Stimulated activated CD8-positive, alpha-beta memory T cell treated with anti-CD3 and anti-CD28 coated beads, Interleukin-7, amount 100 ng/mL, for 4 hours (primary cell): Measurements from ENCODE around the gene LRRC55.

ENCODE experiments used
- DNase-seq, 2 donors: peaks; one replicate each; pipeline ENCODE4 v3.0.0-alpha.2; 2020; ENCODE audit warnings: low read depth in 2 of 2

The LRRC55 gene, protein sequence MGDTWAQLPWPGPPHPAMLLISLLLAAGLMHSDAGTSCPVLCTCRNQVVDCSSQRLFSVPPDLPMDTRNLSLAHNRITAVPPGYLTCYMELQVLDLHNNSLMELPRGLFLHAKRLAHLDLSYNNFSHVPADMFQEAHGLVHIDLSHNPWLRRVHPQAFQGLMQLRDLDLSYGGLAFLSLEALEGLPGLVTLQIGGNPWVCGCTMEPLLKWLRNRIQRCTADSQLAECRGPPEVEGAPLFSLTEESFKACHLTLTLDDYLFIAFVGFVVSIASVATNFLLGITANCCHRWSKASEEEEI

DNA sequence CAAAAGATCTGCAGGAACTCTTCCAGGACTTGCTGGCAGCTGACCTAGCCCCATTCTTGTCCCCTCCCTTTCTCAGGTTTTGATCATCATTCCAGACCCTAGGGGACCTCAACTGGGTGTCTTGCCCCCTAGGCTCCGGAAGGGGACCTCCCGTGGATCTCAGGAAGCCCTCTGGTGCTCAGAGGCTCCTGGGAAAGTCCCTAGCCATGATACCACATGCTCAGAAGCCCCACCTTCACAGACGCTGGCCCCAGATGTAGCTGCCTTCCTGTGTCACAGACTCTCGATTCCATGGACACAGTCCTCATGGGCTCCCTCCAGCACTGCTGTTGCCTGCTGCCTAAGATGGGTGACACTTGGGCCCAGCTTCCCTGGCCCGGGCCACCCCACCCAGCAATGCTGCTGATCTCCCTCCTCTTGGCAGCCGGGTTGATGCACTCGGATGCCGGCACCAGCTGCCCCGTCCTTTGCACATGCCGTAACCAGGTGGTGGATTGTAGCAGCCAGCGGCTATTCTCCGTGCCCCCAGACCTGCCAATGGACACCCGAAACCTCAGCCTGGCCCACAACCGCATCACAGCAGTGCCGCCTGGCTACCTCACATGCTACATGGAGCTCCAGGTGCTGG, at the start of gene LRRC55:
Gene LRRC55, plus strand, starts transcription at position 276 of the 628 bp plus-strand sequence. Its CDS starts 70 bp downstream, at position 346.
- no peak for DNase-seq

DNA sequence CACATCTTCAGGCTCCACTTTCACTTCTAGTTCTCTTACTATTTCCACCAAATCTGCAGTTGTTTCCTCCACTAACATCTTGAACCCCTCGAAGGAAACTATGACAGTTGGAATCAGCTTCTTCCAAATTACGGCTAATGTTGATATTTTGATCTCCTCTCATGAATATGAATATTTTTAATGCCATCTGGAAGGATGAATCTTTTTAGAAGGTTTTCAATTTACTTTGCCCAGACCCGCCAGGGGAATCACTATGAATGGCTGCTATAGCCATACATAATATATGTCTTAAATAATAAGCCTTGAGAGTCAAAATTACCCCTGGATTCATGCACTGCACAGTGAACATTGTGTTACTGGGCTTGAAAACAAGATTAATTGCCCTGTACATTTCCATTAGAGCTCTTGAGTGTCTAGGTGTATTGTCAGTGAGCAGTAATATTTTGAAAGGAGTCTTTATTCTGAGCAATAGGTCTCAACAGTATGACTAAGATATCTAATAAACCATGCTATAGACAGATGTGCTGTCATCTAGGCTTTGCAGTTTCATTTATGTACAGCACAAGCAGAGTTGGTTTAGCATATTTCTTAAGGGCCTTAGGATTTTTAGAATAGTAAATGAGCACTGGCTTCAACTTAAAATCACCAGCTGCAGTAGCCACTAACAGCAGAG, 48.3 kb upstream of the LRRC55 start:
- no peak for DNase-seq

DNA sequence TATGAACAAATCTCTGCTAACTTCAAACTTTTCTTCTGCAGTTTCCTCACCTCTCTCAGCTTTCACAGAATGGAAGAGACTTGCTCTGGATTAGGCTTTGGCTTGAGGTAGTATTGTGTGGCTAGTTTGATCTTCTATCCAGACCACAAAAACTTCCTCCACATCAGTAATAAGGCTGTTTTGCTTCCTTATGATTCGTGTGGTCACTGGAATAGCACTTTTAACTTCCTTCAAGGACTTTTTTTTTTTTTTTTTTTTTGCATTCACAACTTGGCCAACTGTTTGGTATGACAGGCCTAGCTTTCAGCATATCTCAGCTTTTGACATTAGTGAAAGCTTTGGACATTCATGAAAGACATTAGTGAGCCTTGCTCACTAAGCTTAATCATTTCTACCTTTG, 47.5 kb upstream of the LRRC55 start:
- DNase-seq: no peak

DNA sequence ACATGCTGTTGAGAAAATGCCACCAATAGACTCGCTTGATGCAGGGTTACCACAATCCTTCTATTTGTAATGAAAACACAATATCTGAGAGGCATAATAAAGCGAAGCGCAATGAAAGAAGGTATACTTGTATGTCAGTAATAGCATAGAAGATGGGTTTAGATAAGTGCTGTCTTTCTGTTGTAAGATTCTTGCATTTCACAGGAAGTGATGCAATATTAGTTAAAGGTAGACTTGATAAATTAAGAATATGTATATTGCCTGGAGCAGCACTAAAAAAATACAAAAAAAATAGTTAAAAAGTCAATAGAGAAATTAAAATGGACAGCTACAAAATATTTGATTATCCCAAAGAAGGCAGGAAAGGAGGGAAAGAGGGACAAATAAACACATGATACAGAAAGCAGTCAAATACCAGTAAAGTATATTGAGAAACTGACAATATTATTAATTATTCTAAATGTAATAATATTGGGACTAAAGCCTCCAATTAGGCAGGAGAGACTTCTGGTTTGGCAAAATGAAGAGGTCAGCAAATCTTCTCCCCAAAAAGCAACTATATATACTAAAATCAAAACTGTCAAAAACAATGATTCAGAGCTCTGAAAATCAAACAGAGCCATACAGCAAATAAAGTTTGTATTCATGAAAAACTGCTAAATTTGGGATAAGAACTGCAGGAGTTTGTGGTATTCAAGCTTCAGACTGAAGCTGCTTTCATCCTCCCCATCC, 46.6 kb upstream of the LRRC55 start:
- DNase-seq: no peak

DNA sequence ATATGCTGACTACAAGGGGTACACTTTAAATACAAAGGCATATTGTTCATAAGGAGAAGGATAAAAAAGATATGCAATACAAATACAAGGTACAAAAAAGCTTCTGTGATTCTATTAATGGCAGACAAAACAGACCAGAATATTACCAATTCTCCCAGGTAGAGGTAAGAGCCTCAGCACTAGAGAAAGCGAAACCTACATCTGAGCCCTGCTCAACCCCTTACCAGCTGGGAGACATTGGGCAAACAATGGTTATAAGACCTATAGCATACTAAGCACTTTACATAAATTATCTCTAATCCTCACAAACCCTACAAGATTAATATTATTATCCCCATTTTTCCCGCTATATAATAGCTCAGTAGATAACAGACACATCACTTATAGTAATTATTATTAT, 41.2 kb upstream of the LRRC55 start:
- DNase-seq: no peak

DNA sequence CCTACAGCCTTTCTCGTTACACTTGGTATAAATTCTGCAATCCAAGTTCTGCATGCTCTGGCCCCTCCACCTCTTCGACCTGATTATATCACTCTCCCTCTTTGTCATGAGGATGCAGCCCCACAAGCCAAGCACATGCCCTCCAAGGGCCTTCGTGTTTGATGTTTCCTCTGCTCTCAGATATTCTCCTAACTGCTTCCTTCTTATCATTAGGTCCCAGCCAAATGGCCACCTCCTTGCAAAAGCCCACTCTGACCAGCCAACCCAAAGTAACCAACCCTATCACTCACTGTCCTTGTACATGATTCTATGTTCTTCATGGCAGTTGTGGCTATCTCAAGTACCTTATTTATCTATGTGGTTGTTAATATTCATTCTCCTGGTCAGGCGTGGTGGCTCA, 38.3 kb upstream of the LRRC55 start:
- no peak for DNase-seq

DNA sequence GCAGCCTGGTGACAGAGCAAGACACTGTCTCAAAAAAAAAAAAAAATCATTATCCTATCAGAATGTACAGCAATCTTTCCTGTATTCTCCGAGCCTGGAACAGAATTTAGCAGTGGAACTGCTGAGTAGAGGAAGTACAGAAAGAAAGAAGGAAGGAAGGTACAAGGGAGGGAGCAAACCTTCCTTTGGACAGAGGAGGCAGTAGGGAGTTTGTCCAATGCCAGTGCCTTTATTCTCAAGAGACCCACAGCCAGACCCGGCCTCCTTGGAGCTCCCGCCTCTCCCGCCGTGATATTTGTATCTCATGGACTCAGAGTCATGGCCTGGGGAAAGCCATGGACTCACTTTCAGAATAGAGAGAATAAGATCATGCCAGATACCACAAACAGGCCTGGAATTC, 37.7 kb upstream of the LRRC55 start:
- DNase-seq: no peak

DNA sequence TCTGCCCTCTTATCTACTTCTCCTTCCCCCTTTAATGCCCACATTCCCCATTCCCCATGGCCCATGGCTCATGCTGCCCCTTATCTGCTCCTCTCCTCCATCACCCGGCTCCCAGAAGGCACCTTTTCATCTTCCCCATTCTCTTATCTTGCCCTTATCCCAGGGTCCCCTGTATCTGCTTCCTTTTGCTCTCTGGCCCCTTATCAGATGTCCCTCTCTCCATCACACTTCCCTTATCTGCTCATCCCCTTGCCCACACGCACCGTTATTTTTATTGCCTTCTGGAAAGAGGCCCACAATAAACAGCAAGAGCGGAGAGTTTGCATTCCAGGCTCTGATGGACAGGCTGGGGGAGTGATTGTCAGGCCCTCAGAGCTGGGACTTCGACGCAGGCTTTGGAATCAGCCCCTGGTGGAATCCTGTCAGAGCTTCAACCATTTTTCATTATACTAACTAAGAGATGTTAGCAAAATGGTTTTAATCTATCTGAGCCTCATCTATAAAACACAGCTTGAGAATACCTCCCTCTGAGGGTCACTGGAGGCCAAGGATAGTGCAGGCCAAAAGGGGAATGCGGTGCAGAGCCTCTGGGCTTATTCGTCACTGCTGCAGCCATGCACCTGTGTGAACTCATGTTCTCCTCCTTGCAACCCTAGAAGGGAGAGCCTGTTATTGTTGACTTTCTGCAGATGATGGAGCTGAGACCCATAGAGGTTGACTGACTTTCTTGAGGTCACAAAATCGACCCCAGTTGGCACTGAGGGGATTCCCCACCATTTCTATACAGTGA, 37.0 kb upstream of the LRRC55 start:
- DNase-seq: no peak

DNA sequence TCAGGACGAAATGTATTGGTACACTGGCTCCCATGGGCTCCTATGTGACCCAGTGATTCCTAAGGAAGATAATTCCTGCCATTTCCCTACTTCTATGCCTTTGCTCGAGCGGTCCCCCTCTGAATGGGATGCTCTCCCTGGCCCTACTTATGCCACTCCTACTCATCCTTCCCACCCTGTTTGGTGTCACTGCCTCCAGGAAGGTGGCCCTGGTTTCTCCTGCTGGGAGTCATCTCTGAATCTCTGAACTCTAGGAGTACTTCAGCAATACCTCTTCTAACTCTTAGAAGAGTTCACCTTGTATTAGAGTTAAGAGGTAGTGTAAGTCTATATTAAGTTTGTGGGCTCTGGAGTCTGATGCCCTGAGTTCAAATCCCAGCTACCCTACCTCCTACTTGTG, 35.5 kb upstream of the LRRC55 start:
- DNase-seq: no peak

DNA sequence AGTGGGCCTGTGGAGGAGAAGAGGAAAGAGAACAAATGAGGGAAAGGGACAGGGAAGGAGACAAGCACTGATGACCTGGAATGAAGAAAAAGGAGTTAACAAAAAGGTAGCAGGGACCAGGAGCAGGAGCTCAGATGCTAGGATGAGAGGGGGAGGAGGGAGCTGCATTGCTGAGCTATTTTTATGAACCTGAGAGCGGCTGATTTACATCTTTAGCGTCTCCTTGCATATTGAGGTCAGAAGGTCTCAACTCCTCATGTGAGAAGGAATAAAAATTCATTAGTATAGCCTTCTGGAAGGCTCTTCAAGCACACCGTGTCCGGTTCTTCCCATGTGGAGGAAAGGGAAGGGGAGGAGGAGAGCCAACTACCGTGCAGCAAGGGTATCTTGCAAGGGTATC, 33.1 kb upstream of the LRRC55 start:
- DNase-seq: no peak

DNA sequence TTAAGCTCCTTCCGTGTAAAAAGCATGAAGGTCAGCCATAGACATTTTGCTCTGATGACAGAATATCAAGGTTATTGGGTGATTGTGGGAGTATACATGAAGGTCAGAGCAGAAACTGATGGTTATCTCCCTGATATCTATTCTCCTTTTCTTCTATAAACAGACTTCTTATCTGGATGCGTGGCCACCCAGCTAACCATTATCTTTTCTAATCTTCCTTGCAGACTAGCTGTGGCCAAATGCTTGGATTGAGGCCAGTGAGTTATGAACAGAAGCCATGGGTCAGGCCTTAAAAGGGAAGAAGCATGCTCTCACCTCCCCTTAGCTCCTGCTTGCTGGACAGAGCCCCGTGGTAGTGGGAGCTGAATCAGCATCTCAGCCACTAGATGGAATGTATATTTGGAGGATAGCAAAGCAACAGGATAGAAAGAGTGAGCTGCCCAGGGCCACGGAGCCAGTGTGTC, 31.3 kb upstream of the LRRC55 start:
- no peak for DNase-seq

DNA sequence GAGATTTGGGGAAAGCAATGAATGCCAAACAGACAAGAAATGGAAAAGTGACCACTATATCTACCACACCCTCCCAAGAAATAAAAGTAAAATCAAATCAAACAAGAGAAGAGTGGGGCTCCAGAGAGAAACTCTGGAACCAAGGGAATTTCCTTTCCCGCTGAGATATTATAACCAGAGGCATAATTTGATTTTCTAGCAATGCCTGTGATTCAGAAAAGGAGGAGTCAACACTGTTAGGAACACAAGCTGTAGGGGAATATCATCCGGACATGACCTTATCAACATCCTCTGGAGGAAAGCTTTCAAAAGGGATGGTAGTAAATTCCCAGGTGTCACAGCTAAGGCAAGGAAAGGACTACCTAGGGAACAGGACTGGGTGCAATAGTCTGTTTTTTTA, 29.6 kb upstream of the LRRC55 start:
- no peak for DNase-seq

DNA sequence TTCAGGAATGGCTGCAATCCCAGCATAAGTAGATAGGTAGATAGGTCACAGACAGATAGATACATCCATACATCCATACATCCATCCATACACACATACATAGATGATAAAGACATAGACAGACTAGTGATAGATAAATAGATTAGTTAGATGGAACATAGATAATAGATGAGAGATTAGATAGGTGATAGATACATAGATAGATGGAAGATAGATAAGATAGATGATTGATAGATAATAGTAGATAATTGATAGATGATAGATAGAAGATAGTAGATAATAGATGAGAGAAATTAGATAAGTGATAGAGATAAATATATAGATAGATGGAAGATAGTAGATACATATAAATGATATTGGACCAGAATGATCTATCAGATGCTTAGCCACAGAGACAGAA, 28.3 kb upstream of the LRRC55 start:
- no peak for DNase-seq

DNA sequence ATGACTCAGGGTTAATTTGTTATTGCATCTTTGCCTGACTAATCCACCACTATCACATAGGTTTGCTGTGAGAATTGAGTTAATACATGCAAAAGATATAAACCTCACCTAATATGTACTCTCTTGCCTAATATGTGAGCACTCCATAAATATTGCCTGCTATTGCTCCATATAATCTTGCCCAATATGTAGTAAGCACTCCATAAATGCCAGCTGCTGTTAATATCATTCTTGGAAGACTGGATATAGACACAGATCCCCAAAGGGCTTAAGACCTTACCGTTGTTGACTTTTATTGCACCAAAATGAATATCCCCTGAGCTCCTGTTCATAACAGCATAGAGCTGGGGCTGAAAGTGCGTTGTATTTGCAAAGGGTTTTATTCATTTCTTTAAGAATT, 27.0 kb upstream of the LRRC55 start:
- no peak for DNase-seq

DNA sequence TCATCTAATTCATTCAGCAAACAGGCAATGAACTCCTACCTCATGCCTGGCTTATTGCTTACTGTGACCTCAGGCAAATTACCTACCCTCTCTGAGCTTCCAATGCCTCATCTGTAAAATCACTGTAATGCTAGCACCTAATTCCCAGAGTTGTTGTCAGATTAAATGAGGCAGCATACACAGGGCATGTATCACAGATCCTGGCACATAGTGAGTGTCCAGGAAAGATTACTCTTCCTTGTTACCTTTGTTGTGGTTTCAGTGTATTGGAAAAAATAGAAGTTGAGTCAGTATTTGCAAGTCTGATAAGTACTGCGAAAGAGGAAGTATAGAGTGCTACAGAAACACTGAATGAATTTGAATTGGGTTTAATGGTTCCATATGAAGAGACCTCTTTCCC, 26.4 kb upstream of the LRRC55 start:
- DNase-seq: no peak

DNA sequence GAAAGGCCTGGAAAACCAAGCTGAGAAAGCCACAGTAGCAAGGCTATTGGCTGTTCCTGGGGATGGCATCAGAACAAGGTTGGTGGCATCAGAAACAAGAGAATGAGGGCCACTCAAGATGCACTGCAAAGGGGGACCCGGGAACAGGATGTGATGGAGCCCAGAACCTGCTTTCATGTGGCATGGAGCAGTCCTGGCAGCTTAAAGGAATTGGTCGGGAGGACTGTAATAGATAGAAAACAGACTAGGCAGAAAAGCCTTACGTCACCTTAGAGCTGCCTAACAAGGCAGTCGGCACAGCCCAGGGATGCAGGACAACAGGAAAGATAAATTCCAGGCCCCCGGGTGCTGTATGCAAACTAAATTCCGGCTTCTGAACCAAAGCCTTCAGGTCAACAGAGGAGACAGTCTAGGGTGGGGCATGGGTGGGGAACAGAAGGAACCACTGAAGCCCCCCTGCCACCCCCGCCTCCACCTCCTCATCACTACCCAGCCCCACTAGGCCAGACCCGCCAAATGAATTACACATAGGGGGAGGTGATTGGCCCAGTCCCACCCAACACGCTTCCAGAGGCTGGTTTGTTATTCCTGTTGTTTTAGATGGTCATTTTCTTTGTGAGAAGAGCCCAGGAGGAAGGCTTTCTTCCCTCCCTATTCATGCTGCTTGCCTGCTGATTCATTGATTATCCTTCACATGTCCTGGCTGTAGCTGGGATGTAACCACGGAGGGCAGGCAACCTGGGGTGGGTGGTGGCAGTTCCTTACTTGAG, 25.7 kb upstream of the LRRC55 start:
- DNase-seq: no peak

DNA sequence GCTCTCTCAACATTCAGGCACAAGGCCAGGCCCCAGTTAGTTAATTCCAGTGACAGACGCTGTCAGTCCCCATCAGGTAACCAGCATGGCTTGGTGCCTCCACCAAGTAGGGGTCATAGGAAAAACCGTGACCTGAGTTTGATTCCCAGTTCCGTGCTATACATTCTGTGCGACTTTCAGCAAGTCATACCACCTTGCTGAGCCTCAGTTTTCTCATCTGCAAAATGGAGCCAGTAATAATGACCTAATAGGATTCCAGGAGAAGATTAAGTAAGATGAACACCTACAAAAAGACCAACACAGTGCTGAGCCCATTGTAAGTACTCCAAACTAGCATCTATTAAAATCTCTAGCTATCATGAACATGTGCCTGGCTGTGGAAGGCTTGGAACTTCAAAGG, 24.8 kb upstream of the LRRC55 start:
- DNase-seq: no peak

DNA sequence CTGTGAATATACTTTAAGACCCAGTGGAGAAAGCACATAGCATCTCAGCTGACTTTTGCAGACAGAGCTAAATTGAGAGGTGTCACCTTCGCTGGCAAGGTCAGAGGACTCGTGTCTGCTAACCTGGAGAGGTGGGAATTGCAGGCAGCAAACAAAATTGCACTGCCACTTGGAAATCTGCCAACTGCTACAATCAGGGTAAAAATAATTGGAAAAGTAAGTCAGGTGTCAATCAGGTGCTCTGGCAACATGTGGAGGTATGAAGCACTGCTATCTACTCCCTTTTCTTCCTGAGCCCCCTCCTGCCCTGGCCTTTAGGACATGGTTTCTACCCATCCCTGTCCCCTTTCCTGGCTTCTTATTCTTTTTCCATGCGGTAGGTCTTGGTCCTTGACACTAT, 24.1 kb upstream of the LRRC55 start:
- no peak for DNase-seq

DNA sequence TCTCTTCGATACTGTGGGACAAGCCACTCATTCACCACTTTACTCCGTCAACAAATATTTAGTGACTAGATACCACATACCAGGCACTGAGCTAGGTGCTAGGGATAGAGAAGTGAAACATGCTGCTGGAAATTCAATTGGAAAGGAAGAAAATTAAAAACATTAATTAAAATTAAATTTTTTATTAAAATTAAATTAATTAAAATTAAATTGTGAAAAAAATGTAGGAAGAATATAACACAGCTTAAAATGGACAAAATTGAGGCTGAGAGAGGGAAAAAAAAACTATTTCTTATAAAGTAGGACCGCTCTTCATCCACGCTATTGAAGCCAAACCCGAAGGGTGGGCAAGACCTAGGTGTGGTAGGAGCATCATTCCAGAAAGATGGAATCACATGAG, 23.6 kb upstream of the LRRC55 start:
- DNase-seq: no peak

DNA sequence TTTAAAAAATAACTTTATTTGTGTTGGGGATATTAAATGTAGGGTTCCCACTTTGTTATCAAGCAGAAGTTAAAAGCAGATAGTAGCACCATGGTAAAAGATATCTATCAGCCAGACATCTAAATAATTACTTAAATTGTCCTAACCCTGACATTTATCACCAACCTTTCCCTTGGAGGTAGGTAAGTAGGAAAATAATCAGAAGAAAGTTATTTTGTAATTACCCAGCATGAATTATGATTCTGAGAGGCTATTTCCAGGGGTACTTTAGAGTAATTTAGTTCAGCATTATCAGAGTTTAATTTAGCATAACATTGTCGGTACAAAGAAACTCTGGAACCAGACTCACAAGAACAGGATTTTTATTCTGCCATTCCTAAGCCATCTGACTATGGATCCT, 23.2 kb upstream of the LRRC55 start:
- DNase-seq: no peak

DNA sequence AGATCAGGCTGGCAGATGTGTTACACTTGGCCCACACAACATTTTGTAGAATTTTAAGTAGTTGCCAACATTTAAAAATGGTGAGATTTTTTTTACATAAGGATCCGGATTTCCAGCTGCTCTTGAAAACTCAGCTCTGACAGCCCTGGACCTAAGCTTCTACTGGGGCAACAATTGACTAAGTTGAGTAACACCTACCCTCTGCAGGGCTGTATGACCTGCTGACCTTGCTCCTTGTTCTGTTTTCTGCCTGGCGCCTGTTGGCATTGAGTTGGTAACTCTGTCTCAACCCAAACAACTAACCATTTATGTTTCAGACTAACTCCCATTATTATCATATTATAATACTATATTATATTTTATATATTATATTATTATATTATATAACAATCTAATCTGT, 21.1 kb upstream of the LRRC55 start:
- DNase-seq: no peak
